ENCODE data around the gene OVCH2.

OVCH2 gene

GRCh38 chr11:7639643-7640025, 66.6 kb downstream of the OVCH2 start:
- DNase-seq, result peak; percentile 13 to 19

Measured in cerebellar nuclear complex (tissue), 1 donor.